HG03439 (cell line): ENCODE measurements around the gene CUL2.
"Not testable (repeated sequence)": the region's sequence is repeated elsewhere in the genome, so short reads cannot be mapped to it uniquely, and the experiment has no call there.

Experiments used
- ATAC-seq: cut with Tn5 transposase; IDR thresholded peaks from one replicate; pipeline ENCODE4 v1.9.1; 2021; ENCODE audit warnings: mild to moderate bottlenecking, moderate library complexity; ENCODE audit not compliant: unreplicated experiment

Gene CUL2

GRCh38 chr10:35080261-35080660 lies 9.9 kb downstream of the CUL2 start:
- ATAC-seq = not testable (repeated sequence)

- ATAC-seq = no peak
These were observed 10.4 kb downstream of the CUL2 start for GRCh38 chr10:35079763-35080162.

GRCh38 chr10:35079265-35079664 lies 10.9 kb downstream of the CUL2 start:
- ATAC-seq = no peak

- ATAC-seq = no peak
These were observed 14.9 kb downstream of the CUL2 start for GRCh38 chr10:35075228-35075627.

- no peak for ATAC-seq
These were observed 15.9 kb downstream of the CUL2 start for GRCh38 chr10:35074266-35074665.

GRCh38 chr10:35070521-35070920 lies 19.6 kb downstream of the CUL2 start:
- ATAC-seq = no peak

GRCh38 chr10:35063837-35064454 lies 26.2 kb downstream of the CUL2 start:
- no peak for ATAC-seq

GRCh38 chr10:35059481-35059880 lies 30.7 kb downstream of the CUL2 start:
- no peak for ATAC-seq

- no peak for ATAC-seq
These were observed 31.5 kb downstream of the CUL2 start for GRCh38 chr10:35058686-35059085.

- ATAC-seq = no peak
These were observed 32.0 kb downstream of the CUL2 start for GRCh38 chr10:35058134-35058533.

GRCh38 chr10:35056686-35057085 lies 33.5 kb downstream of the CUL2 start:
- ATAC-seq = no peak

GRCh38 chr10:35056133-35056532 lies 34.0 kb downstream of the CUL2 start:
- ATAC-seq = no peak

- no peak for ATAC-seq
These were observed 39.6 kb downstream of the CUL2 start for GRCh38 chr10:35050568-35050967.

GRCh38 chr10:35046074-35046473 lies 44.1 kb downstream of the CUL2 start:
- ATAC-seq = no peak

- ATAC-seq = not testable (repeated sequence)
These were observed 44.9 kb downstream of the CUL2 start for GRCh38 chr10:35045275-35045674.

- no peak for ATAC-seq
These were observed 46.3 kb downstream of the CUL2 start for GRCh38 chr10:35043796-35044344.

- ATAC-seq = no peak
These were observed 47.4 kb downstream of the CUL2 start for GRCh38 chr10:35042783-35043182.

- ATAC-seq = no peak
These were observed 48.6 kb downstream of the CUL2 start for GRCh38 chr10:35041502-35041879.

GRCh38 chr10:35040760-35041501 lies 49.2 kb downstream of the CUL2 start:
- no peak for ATAC-seq

GRCh38 chr10:35037104-35037503 lies 53.0 kb downstream of the CUL2 start:
- no peak for ATAC-seq

GRCh38 chr10:35035606-35036005 lies 54.5 kb downstream of the CUL2 start:
- ATAC-seq = no peak

- no peak for ATAC-seq
These were observed 62.6 kb downstream of the CUL2 start for GRCh38 chr10:35027567-35027966.
